ENCODE results near the gene ALX4. TPM values are rescaled to one million over a fixed set of nuclear protein-coding genes. Genes with fewer than 3 reads are reported as not detected.
A peak's percentile ranks its signal among the peaks of the same experiment; 100 is the strongest.

The ALX4 gene
- total and polyA plus RNA-seq, 2 of the 8 experiments (the other 6 are each of a cell fraction or from before 2014, with no cell fraction given): not detected

DNA sequence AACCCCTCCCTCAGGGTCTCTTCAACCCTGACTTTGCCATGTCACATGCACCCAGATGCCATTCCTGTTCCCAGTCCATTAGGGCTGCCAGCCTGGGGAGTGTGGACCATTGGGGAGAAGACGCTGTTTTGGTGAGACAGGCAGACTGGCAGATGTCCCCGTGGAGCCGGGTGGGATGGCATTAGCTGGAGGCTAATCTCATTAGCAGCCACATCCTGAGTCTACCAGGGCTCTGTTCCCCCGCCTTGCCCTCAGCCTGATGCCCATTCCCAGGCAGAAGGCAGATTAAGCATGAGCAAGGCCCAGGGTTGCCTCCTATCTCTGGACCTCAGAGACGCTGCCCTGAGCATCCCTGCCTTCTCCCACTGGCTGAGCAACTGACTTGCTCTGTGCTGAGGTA, 46.4 kb upstream of the ALX4 start:
- H2BK120ac ChIP-seq (replicated peaks; ENCODE audit: low read depth, low read length): no peak overlapping the region
- peak overlapping the region; percentile 53 for H4K8ac ChIP-seq (ENCODE audit: extremely low read depth, insufficient read depth, low read length)
- H3K14ac ChIP-seq (ENCODE audit: insufficient read length): no peak overlapping the region
- DNase-seq (ENCODE audit: low read depth in 1 of 2, low spot score in 2 of 2) (no peak), FAIRE-seq (no peak)
- ChIA-PET CTCF (ENCODE audit: partially characterized antibody) (interaction anchor here (0.9 to 1.8 kb wide), 4 partner anchors 9 to 134 kb away, joined by 3 to 4 read pairs (median 4); no protein-coding TSS in a partner anchor), POLR2A (ENCODE audit: partially characterized antibody) (no interaction called here)
- no peak overlapping the region for H2BK20ac ChIP-seq (ENCODE audit: low read length)
- no peak overlapping the region for H2BK5ac ChIP-seq (ENCODE audit: low read depth, low read length)
- H3K4me2 ChIP-seq (ENCODE audit: insufficient read depth in 1 of 2, low read depth in 2 of 2, low read length in 2 of 2): no peak overlapping the region
- H3K27me3 ChIP-seq (replicated peaks in 1 of 4; ENCODE audit: control insufficient read depth in 3 of 4, extremely low read depth in 1 of 4, insufficient read depth in 3 of 4, low read length in 3 of 4): no peaks in the 10 kb centered on the region
- H3K23me2 ChIP-seq (ENCODE audit: low read depth, low read length): no peaks in the 10 kb centered on the region
- H3K9me3 ChIP-seq (ENCODE audit: insufficient read depth in 2 of 2, low read depth in 1 of 2, low read length in 1 of 2): no peaks in the 10 kb centered on the region
- H2AK5ac ChIP-seq (ENCODE audit: low read depth, low read length): no peak overlapping the region
- H3K36me3 ChIP-seq (ENCODE audit: control insufficient read depth in 2 of 4, insufficient read depth in 4 of 4, low read length in 3 of 4): no peaks in the 10 kb centered on the region
- no peaks in the 10 kb centered on the region for H4K20me1 ChIP-seq (replicated peaks in 1 of 2; ENCODE audit: control insufficient read depth in 1 of 2, insufficient read depth in 2 of 2, low read length in 2 of 2)
- H3K4me1 ChIP-seq (replicated peaks in 1 of 4; ENCODE audit: control insufficient read depth in 3 of 4, insufficient read depth in 4 of 4, low read length in 3 of 4): no peaks in the 10 kb centered on the region
- H2BK12ac ChIP-seq (ENCODE audit: low read depth, low read length): peak overlapping the region; percentile 22; the same call in 1 of the 2 replicates
- no peak overlapping the region for H3K4me3 ChIP-seq (ENCODE audit: extremely low read depth in 1 of 4, insufficient read depth in 2 of 4, low read depth in 3 of 4, low read length in 4 of 4)
- no peak overlapping the region for H4K91ac ChIP-seq (replicated peaks; ENCODE audit: insufficient read length, low read length)
- H3K9ac ChIP-seq (replicated peaks in 1 of 4; ENCODE audit: extremely low read depth in 1 of 4, low read depth in 3 of 4, low read length in 3 of 4): no peak overlapping the region; a peak in 1 of 7 replicates
- no peak overlapping the region for H2AFZ ChIP-seq (ENCODE audit: low read length)
- 83% methylated on average over 5 of the region's 5 CpGs; no CpG with 5 or more reads in 1 of the 2 experiments for WGBS, 2 experiments (ENCODE audit: extremely low coverage in 1 of 2, insufficient coverage in 1 of 2, insufficient read length in 1 of 2, insufficient replicate concordance in 2 of 2, low coverage in 1 of 2, low lambda C conversion rate in 2 of 2, missing lambda C conversion rate in 1 of 2)
- no peaks in the 10 kb centered on the region for H3K79me2 ChIP-seq (ENCODE audit: control insufficient read depth in 1 of 2, insufficient read depth in 2 of 2, low read length in 2 of 2)
- no peak overlapping the region for H3K18ac ChIP-seq (ENCODE audit: extremely low read depth, low read length)
- no peak overlapping the region for H3K23ac ChIP-seq (ENCODE audit: insufficient read length)
- no peaks in the 10 kb centered on the region for H3K79me1 ChIP-seq (ENCODE audit: low read depth, low read length)
- no peak overlapping the region for H4K5ac ChIP-seq (ENCODE audit: insufficient read length, low read depth, low read length)
- H3K27ac ChIP-seq (ENCODE audit: low read depth, low read length): no peak overlapping the region
- no peak overlapping the region for H2BK15ac ChIP-seq (ENCODE audit: low read length)
- no peak overlapping the region for H3K4ac ChIP-seq (replicated peaks; ENCODE audit: insufficient read length, low read depth, low read length)
- H3K56ac ChIP-seq (replicated peaks; ENCODE audit: insufficient read length, low read depth, low read length): no peak overlapping the region
- TF ChIP-seq SRF (IDR thresholded peaks at IDR 0.05; ENCODE audit: low read depth, low read length): no peak
- TF ChIP-seq, protein P1, sequence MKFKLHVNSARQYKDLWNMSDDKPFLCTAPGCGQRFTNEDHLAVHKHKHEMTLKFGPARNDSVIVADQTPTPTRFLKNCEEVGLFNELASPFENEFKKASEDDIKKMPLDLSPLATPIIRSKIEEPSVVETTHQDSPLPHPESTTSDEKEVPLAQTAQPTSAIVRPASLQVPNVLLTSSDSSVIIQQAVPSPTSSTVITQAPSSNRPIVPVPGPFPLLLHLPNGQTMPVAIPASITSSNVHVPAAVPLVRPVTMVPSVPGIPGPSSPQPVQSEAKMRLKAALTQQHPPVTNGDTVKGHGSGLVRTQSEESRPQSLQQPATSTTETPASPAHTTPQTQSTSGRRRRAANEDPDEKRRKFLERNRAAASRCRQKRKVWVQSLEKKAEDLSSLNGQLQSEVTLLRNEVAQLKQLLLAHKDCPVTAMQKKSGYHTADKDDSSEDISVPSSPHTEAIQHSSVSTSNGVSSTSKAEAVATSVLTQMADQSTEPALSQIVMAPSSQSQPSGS (IDR thresholded peaks at IDR 0.05; ENCODE audit: low read length): no peak
- TF ChIP-seq JUN (IDR thresholded peaks at IDR 0.05; ENCODE audit: low read depth, low read length): no peak
- TF ChIP-seq NANOG (IDR thresholded peaks at IDR 0.05; ENCODE audit: insufficient read depth, low read depth, low read length, poor library complexity, severe bottlenecking): no peak
- no peak for TF ChIP-seq EP300 (IDR thresholded peaks at IDR 0.05; ENCODE audit: borderline replicate concordance in 1 of 2, low read depth in 2 of 2, low read length in 2 of 2)
- TF ChIP-seq EZH2 (IDR thresholded peaks at IDR 0.05; ENCODE audit: low read depth, low read length, severe bottlenecking): no peak
- TF ChIP-seq, protein P2, sequence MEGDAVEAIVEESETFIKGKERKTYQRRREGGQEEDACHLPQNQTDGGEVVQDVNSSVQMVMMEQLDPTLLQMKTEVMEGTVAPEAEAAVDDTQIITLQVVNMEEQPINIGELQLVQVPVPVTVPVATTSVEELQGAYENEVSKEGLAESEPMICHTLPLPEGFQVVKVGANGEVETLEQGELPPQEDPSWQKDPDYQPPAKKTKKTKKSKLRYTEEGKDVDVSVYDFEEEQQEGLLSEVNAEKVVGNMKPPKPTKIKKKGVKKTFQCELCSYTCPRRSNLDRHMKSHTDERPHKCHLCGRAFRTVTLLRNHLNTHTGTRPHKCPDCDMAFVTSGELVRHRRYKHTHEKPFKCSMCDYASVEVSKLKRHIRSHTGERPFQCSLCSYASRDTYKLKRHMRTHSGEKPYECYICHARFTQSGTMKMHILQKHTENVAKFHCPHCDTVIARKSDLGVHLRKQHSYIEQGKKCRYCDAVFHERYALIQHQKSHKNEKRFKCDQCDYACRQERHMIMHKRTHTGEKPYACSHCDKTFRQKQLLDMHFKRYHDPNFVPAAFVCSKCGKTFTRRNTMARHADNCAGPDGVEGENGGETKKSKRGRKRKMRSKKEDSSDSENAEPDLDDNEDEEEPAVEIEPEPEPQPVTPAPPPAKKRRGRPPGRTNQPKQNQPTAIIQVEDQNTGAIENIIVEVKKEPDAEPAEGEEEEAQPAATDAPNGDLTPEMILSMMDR (IDR thresholded peaks at IDR 0.05; ENCODE audit: control extremely low read depth in 1 of 3, insufficient read depth in 1 of 3, low read depth in 1 of 3, low read length in 3 of 3): no peak
- no peak for TF ChIP-seq PHF8 (conservative IDR thresholded peaks at IDR 0.05; ENCODE audit: low read depth, low read length)
- no peak for TF ChIP-seq POU5F1 (IDR thresholded peaks at IDR 0.05; ENCODE audit: low read depth, low read length)
